Occipital lobe (tissue), 2 donors: Measurements from ENCODE around the gene CSNK1G2. TPM values are rescaled to one million over a fixed set of nuclear protein-coding genes. Genes with fewer than 3 reads are reported as not detected.

Experiments used
- DNase-seq: peaks from one replicate; lab custom pipeline; 2025; lab: John Stamatoyannopoulos, UW
- total RNA-seq: library from RNA; depleted of rRNA; stranded (reverse); fragments of >200 nt; gene quantifications from one replicate; pipeline ENCODE4 v1.2.3, GENCODE V29; 2014

Gene CSNK1G2
- total RNA-seq, 1 donor from 2014 or later = 38.2 TPM

DNA sequence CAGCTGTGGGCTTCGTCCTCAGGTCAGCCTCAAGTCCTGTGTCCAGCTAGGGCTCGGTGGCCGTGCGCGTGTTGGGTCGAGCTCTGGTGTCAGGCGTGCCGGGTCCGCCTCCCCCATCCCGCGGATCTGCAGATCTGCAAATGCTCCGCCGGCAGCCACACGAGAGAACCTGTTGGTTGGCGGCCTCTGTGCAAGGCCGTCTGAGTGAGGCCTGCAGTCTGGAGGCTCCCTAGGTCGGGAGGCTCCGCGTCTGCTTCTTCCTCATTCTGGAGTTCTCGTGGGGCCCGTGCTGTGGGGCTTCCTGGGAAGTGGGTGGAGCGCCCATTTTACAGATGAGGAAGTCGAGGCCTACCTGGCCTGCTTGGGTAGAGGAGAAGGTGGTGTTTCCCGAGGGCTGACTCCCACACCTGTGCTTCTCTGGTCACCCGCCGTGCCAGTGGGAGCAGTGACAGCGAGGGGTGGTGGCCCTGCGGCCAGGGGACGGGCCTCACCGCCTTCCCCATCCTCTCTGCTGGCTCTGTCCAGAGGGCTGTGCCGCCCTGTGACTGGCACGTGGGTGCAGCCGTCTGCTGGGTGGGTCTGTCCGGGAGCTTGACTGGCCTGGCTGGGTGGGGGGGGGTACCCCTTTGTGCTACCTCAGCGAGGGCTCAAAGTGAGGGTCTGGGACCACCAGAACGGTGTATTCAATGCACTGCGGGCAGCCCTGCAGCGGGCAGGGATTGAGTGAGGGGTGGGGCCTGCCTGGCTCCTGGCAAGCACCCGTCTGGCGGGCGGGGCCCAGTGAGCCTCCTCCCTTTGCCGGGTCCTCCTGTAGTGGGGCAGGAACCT is 3.3 kb downstream of the CSNK1G2 start:
- no peak for DNase-seq

DNA sequence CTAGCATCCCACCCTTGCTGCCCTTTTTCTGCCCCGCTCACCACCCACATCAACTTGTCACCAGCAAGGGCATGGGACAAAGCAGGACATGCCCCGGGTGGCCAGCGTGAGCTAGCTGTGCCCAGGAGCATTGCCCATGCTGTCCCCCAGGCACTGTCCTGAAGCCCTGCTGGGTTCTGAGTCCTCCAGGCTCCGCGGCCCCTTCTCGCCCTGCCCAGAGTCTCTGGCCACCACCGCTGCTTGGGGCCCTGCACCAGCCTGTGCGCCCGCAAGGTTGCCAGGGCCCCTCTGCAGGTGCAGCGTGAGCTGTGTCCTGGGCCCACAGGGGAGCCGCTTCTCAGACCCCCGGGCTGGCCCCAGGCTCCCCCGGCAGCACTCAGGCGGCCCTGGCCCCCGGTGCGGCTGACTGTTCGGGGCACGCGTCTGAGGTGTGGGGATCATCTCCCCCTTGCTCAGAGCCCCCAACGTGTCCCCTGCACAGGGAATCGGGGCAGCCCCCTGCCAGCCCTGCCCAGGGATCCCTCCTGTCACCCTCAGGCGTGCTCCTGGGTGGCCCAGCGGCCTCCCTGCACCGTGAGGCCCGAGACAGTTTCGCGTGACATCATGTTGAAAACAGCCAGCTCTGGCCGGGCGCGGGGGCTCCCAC is 4.1 kb downstream of the CSNK1G2 start:
- no peak for DNase-seq

DNA sequence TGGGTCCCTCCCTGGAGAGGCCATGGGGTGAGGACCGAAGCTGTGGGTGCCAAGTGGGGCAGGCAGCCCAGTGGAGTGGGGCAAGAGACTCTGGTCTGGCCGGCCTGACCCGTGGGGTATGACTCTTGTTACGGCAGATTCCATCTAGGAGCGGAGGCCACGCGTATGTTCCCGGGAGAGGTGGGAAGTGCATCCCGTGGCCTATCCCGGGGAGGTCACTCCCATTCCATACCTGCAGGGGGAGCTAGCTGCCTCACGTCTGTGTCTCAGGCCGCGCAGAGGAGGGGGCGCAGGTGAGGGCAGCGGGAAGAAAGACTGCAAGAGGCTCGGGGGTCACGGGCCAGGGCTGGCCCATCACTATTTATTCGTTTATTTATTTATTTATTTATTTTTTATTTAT is 4.9 kb downstream of the CSNK1G2 start:
- no peak for DNase-seq

DNA sequence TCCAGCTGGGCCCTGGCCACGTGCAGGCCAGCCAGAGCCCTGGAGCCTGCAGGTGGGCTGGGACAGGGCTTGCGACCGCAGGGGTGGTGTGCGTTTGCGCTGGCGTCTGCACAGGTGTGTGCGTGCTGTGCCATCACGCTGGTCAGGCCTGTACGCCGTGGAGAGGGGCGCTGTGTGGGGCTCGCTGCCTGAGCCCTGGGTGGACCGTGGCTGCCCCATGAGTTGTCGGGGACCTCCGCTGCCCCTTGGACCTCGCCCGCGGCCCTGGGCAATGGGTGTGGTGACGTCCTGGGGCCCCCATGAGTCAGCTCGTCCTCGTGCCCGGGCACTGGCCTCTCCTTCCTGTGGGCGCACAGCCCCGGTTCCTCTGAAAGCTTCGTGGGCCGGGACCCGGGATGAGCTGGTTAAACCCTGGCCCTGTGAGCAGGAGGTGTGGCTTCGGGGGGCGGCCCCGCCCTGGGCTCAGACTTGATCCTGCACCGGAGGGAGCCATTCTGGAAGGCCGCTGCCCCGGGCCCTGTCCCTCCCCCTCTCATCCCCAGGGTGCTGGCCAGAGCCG is 6.8 kb downstream of the CSNK1G2 start:
- no peak for DNase-seq

DNA sequence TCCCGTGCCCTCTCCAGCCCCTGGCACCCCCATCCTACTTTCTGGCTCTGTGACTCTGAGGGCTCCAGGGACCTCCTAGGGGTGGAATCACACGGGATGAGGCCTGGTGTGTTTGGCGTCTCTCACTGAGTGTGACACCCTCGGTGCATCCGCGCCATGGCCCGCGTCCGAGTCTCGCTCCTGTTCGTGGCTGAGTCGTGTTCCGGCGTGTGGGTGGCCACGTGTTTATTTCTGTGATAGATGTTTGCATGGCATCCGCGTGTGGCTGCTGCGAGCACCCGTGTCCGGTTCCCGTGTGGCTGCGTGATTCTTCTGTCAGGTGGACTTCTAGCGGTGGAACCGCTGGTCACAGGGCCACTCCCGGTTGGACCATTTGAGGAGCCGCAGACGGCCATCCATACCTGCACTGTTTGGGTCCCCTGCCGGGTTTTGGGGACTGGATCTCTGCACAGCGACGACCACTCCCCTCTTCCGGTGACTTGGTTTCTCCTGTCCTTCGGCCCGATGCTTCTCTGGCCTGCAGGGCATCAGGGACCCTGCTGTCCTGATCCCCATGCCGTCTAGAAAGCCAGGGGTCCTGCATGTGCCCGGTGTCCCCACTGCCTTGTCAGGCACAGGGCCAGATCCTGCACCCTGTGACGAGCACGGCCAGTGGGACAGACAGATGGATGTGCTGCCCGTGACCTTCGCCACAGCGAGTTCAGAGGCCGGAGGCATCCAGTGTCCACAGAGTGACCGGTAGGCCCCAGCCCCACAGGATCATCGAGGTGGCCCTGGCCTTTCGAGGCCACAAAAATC is 8.5 kb downstream of the CSNK1G2 start:
- no peak for DNase-seq

DNA sequence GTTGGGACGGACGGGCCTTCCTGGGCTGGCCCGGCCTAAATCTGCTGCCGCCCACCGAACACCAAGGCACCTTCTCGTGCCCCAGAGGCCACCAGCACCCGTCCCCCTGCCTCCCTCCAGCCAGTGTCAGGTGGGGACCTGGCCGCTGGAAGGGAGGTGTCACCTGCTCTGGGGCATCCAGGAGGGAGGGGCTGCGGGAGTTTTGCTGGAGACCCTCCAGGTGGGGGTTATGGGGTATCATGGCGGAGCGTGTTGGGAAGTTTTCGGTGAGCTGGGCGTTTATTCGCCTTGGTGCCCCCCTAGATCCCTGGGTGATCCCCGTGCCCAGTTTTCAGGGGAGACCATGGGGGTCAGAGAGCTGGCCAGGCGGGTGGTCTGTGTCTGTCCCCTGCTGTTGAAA is 9.7 kb downstream of the CSNK1G2 start:
- no peak for DNase-seq

DNA sequence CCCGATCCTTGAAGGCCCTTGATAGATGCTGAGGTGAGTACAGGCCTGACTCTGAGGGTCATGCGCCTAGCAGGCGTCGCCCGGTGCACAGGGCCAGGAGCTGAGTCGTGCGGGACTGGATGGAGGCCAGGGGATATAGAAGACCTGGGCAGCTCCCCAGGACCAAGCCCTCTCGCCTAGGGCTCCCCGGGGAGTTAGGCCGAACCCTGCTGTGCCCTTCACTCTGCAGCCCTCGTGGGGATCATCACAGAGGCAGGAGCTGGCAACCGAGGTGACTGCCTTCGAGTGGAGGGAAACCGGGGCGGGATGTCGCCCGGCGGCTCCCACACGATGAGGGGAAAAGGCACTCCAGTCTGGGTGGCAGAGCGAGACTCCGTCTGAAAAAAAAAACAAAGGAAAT is 11.7 kb downstream of the CSNK1G2 start:
- no peak for DNase-seq

DNA sequence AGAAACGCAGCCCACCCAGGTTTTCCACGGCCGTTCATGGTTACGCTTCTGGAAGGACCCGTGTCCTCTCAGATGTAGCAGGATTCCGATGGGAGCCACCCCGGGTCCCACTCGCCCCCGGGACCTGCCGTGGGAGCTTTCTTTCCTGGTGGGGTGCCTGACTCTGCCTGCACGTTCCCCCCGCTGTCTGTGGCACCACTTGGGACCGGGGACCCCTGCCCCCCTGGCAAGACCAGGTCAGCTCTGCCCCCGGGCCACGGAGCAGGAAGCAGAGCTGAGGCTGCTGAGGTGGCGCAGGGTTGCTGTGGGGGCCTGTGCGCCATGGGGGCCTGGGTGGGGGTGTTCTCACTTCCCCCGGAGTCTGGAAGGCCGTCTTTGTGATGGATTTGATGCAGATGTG is 12.1 kb downstream of the CSNK1G2 start:
- no peak for DNase-seq

DNA sequence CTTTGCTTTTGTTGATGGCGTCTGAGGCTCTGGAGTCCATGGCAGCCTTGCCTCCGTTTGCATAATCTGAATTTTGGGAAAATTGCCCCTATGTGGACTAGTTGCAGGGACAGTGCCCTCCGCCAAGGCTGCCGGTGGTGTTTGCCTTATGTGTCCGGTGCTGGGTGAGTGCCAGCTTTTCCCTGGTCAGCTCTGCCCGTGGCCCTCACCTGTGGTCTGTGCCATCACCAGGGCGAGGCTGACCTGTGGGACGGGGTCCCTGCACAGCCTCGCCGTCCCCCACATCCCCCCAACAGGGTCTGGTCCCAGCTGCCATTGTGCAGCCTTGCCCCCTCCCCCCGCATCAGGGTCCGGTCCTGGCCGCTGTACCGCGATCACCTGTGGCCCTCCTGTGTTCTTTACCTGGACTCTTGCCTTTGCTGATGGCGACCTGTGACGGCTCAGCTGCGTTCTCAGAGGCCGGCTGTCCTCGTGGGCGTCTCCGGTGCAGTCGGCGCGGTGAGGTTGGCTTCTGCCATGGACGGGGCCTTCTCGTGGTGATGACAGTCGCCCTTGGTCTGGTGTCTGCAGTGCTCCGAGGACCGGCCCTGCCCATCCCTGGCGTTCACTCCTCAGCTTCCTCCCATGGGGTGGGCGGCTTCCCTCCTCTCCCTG is 12.6 kb downstream of the CSNK1G2 start:
- DNase-seq = no peak

DNA sequence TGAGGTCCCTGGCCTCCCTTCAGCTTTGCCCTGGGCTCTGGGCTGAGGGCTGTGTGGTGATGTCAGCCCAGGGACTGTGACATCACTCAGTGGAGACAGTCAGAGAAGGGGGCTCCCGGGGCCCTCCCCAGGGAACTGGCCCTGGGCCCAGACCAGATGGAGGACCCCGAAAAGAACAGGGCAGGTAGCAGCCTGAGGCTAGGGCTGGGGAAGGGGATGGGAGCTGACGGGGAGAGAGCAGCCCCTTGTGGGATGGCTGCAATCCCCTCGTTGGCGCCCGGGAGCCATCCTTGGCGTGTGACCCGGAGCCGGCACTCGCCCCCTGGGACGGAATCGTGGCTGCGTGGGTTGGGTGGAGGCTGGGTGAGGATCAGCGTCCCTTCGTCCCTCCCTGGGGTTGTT is 13.6 kb downstream of the CSNK1G2 start:
- DNase-seq = no peak

DNA sequence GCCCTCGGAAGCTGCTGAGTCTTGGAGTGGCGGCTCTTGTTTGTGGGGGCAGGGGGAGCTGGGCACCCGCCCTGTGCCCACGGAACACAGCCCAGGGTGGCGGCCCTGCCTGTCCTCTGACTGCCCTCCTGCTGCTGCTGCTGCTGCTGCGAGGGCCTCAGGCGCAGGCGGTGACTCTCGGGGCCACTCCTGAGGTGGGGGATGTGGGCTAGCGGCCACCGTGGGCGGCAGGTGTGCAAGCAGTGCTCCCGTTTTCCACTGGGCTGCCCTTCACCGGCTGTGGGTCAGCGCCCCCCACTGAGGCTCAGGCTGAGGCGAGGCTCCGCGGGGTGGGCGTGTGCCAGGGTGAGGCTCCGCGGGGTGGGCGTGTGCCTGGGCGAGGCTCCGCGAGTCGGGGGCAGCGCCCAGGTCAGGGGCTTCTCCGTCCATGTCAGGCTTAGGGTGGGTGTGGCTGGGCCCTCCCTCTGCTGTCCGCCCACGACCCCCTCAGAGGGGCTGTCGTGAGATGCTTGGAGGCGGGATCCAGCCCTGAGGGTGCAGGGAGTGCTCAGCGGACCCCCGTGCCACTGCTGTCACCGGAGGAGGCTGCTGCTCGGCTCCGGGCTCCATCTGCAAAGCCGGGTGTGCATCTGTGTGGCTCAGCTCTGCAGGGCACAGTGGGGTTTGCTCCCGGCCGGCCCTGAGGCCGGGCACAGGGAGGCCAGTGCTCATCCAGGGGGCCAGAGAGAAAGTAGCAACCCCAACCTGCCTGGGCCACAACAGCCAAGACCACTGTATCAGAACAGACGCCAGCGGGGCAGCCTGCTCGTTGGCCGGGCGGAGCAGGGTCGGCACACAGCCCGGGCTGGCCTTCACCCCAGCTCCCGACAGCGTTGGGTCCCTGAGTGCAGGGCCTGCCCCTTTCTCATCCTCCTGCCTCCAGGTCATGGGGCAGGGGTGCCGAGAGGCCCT is 14.5 kb downstream of the CSNK1G2 start:
- DNase-seq = no peak

DNA sequence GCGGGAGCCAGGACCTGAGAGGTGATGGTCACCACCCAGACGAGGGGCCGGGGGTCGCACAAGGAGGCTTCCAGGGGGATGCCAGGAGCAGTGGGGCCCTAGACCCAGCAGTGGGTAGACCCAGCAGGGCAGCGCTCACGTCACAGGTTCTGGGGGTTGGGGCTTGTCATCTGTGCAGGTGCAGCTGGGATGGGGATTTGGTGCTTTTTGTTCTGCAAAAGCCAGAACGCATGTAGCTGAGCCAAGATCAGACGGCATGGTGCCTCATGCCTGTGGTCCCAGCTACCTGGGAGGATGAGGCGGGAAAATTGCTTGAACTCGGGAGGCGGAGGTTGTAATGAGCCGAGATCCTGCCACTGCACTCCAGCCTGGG is 15.1 kb downstream of the CSNK1G2 start:
- no peak for DNase-seq

DNA sequence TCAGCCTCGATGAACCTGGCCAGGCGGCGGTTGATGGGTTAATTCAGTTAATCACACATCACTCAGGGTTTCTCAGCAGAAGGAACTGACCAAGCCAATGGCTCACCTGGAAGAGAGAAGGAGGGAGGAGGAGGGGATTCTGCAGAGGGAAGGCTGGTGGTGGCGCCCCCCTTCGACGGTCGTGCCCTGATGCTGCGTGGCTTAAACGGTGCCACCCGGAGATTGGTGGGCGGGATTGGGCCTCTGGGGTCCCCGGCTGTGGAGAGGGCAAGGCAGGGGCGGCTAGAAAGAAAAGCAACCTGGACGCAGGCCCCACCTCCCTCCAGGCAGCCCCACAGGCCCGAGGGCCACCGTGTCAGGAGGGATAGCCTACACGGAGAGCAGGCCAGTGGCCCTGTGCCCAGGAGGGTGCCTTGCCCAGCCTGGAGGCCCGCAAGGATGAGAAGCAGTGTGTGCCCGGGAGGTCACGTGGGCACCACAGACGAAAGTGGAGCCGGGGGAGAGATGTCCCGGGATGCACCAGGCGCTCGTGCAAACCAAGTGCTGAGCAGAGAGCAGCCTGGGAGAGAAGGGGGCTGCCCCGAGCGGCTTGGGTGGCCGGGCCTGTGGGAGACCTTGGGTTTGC is 16.0 kb downstream of the CSNK1G2 start:
- peak; percentile 70 for DNase-seq

DNA sequence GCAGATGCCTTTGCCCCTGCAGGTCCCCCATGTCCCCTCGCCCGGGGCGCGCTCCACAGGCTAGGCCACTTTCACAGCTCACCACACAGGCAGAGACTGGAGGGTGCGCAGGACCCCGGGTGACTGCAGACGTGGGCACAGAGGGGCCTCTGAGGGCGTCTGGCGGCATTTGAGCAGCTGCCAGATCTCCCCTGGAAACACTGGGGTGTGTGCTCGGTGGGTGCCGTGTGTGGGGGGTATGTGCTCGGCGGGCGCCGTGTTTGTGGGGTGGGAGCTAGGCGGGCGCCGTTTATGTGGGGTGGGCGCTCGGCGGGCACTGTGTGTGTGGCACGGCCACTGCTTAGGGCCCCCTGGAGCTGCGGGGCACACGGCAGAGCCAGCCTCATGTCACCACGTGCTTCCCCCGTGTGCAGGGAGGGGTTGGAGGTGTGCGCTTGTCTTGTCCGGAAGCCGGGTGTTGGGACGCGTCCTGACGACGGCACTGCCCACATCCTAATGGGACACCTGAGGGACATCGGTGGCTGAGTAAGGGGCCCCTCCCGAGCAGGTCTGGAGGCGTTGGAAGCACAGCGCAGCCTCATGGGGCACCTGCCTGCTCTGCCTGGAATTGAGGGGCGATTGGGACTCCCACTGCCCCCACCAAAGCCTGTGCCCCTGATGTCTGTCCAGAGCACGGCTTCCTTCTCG is 16.7 kb downstream of the CSNK1G2 start:
- no peak for DNase-seq

DNA sequence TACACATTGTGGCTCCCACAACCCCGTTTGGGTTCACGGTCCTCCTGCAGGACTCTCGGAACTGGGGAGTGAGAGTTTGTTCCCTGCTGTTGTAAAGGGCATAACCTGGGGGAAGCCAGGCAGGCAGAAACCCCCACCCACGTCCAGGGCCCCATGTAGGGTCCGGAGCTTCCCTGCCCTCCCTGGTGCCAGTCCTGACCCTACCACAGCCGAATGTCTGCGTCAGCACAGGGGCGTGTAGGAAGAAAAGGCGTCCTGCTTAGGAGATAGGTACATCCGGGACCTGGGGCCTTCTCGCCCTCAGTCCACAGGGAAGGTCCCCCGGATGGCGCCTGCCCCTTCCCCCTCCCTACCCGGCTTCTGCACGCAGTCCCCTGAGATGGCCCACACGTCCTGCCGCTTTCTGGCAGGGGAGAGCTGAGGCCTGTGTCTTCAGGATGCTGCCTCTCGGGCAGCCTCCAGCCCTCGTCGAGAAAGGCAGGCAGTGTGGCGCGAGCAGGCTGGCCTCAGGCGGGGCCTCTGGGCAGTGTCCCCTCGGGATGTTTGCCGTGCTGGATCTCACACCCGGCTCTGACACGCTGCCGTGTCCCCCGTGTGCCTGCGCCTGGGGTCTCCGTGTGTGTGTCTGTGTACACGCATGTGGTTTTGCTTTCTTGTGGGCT is 19.1 kb downstream of the CSNK1G2 start:
- no peak for DNase-seq

DNA sequence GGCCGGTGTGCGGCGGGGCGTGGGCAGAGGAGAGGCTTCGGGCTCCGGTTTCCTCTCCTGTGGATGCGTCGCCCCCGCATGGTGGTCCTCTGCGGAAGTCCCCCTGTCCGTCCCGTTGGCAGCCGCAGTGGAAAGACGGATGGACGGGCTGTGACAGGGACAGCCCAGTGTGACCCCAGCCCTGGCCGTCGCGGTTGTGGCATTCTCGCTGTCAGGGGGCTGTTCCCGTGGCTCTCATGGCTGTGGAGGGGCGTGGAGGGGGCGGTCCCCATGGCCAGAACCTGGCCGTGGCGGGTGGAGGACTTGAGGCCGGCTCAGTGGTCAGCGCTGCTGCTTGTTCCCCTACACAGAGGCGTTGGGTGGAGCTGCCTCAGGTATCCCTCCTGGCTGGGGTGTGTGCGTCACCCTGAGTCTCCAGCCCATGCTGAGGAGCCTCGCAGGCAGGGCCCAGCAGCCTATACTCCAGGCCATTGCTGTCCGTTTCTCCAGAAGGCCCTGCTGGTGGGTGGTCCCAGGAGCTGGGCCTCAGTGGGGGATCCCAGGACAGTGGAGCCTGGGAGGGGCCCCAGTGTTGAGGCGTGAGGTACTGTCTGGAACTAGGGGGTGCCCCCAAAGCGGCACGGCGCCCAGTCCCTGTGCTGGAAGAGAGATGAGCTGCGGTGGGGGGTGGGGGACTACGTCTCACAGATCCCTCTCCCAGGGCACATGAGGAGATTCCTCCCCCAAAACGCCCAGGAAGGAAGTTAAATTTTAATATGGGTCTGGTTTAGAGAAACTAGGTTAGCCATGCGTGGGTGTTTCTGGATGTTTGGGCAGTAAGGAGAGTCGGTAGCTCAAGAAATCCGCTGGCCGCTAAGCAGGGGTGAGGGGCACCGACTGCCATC is 20.3 kb downstream of the CSNK1G2 start:
- DNase-seq = no peak

DNA sequence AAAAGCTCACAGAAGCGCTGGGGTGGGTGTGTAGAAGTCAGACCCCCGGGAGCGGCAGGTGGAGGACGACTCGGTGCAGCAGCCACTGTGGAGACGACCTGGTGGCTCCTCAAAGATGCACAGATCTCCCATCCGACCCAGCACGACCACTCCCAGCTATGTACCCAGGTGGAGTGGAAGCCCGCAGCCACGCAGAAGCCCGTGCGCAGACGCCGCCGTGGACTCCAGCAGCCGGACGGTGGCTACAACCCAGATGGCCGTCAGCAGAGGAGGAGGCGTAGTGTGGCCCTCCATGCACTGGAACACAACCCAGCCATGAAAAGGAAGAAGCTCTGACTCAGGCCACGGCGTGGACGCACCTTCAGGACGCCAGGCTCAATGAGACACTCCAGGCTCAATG is 21.7 kb downstream of the CSNK1G2 start:
- DNase-seq = no peak

DNA sequence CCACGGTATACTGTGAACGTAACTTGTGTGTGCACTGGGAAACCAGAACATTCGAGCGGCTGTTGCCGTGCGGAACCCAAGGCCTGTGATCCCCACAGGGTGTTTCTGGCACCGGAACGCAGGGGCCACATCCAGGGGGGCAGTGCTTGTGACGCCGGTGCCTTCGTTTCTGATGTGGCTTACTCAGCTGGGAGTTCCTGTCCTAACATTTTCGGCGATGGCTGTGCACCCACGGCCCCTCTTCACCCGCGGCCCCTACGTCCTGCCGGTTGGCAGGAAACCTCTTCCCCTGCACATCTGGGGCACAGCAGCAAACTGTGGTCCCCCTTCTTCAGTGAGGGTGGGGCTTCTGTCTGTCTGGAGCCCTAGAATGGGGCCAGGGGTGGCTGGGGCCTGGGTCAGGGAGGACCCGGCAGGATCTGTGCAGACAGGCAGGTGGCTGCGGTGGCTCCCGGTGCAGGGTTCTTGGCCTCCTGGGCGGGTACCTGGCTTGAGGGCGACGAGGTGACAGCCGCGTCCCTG is 26.2 kb downstream of the CSNK1G2 start:
- DNase-seq = no peak
